Tibial nerve (tissue), 4 donors: ENCODE data around the gene SFMBT2. TPM values are rescaled to one million over a fixed set of nuclear protein-coding genes. Genes with fewer than 3 reads are reported as not detected.

ENCODE experiments used
- DNase-seq, 2 donors: peaks; one replicate each; pipeline ENCODE4 v3.0.0-alpha.2; 2019; ENCODE audit warnings: low spot score in 2 of 2
- H3K27ac ChIP-seq, 4 donors: fragments of 200-600 bp; sonication (generic) in 3 of 4; one replicate each; pipeline ENCODE4 v1.5.1; 2017 to 2019; ENCODE audit warnings: mild to moderate bottlenecking in 1 of 4
- H3K27me3 ChIP-seq, 2 donors: fragments of 200-600 bp; sonication (generic) in 1 of 2; one replicate each; pipeline versions ENCODE4 v1.5.1 to v1.6.0; 2017 to 2019
- H3K36me3 ChIP-seq, 3 donors: fragments of 200-600 bp; sonication (generic); one replicate each; pipeline ENCODE4 v1.5.1; 2018 to 2019
- H3K4me1 ChIP-seq, 4 donors: fragments of 200-600 bp; sonication (generic) in 3 of 4; one replicate each; pipeline ENCODE4 v1.5.1; 2017 to 2019
- H3K4me3 ChIP-seq, 4 donors: fragments of 200-600 bp; sonication (generic) in 3 of 4; one replicate each; pipeline ENCODE4 v1.5.1; 2017 to 2019; ENCODE audit warnings: mild to moderate bottlenecking in 1 of 4, moderate library complexity in 1 of 4
- H3K9me3 ChIP-seq, 4 donors: fragments of 200-600 bp; sonication (generic) in 3 of 4; one replicate each; pipeline ENCODE4 v1.5.1; 2017 to 2019
- EP300 ChIP-seq, 2 donors: sonication (generic); formaldehyde crosslinking; IDR thresholded peaks; one replicate each; pipeline ENCODE4 v1.6.1; 2017; ENCODE audit warnings: antibody characterized with exemption in 2 of 2, mild to moderate bottlenecking in 1 of 2
- POLR2A ChIP-seq, 2 donors: fragments of 450-650 bp; IDR thresholded peaks; one replicate each; pipeline ENCODE4 v1.6.1; 2017; ENCODE audit warnings: antibody characterized with exemption in 2 of 2, mild to moderate bottlenecking in 2 of 2, moderate library complexity in 2 of 2
- WGBS, 2 donors: methylation state at CpG; one replicate each; pipeline ENCODE4 v1.1.5; 2018; 5-methylcytosine and 5-hydroxymethylcytosine counted together
- total RNA-seq, 4 donors: library from RNA; depleted of rRNA; stranded (reverse); fragments of >200 nt; gene quantifications; one replicate each; pipeline ENCODE4 v1.1.0, GENCODE V29; 2016
- TF ChIP-seq, protein P1 (sequence below), 5 experiments: fragments of 200-600 bp in 3 of 5; fragments of 450-650 bp in 2 of 5; sonication (generic) in 3 of 5; IDR thresholded peaks; one replicate each; pipeline ENCODE4 v1.5.1; 2016 to 2019; ENCODE audit warnings: antibody characterized with exemption in 5 of 5, mild to moderate bottlenecking in 3 of 5, moderate library complexity in 2 of 5

The SFMBT2 gene
- total RNA-seq, 4 donors from 2014 or later, result 10.2 to 24.0 (median 15.4) TPM

DNA sequence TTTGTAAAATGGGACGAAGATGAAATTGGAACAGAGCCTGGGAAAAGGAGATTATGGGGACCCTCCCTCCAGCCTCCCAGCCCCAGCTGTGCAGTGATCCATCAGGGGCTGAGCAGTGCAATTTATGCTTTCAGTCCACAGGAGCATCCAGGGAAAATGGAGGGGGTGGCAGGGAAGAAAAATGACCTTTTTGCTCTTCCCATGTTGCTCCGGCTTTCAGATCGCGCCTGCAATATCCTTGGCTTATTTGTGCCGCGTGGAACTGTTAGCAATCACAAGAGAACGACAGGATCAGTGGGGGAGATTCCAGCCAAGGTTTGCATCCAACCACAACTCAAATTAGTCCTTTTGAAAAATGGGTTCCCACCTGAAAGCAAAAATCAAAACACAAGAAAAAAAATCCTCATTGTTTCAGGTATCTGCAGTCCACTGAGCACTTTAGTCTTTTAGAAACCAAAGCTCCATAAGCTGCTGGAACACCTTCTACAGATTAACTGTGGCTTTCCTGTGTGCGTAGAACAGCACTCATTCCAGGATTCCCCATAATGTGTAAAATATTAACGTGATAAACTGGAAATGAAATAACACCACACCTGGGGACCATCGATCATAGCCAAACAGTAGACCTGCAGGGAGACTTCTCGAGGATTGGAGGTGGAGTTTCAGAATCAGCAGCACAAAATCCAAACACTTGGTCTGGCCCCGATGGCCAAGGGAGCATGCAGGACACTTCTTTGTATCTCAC, 30.7 kb upstream of the SFMBT2 start:
- Histone ChIP-seq H3K4me1 (peaks cover 0 to 29% (median 0%) of the 10 kb centered on the region in 4 donors), H3K4me3 (no peak overlapping the region), H3K27me3 (peaks cover 0 to 22% of the 10 kb centered on the region in 2 donors), H3K27ac (no peak overlapping the region), H3K36me3 (no peaks in the 10 kb centered on the region), H3K9me3 (no peaks in the 10 kb centered on the region)
- TF ChIP-seq EP300 (IDR thresholded peaks at IDR 0.05) (no peak), POLR2A (IDR thresholded peaks at IDR 0.05) (no peak)
- TF ChIP-seq, protein P1, sequence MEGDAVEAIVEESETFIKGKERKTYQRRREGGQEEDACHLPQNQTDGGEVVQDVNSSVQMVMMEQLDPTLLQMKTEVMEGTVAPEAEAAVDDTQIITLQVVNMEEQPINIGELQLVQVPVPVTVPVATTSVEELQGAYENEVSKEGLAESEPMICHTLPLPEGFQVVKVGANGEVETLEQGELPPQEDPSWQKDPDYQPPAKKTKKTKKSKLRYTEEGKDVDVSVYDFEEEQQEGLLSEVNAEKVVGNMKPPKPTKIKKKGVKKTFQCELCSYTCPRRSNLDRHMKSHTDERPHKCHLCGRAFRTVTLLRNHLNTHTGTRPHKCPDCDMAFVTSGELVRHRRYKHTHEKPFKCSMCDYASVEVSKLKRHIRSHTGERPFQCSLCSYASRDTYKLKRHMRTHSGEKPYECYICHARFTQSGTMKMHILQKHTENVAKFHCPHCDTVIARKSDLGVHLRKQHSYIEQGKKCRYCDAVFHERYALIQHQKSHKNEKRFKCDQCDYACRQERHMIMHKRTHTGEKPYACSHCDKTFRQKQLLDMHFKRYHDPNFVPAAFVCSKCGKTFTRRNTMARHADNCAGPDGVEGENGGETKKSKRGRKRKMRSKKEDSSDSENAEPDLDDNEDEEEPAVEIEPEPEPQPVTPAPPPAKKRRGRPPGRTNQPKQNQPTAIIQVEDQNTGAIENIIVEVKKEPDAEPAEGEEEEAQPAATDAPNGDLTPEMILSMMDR (IDR thresholded peaks at IDR 0.05), result no peak
- WGBS, 2 donors, result 77% methylated on average over 12 of the region's 12 CpGs
- DNase-seq, result no peak

DNA sequence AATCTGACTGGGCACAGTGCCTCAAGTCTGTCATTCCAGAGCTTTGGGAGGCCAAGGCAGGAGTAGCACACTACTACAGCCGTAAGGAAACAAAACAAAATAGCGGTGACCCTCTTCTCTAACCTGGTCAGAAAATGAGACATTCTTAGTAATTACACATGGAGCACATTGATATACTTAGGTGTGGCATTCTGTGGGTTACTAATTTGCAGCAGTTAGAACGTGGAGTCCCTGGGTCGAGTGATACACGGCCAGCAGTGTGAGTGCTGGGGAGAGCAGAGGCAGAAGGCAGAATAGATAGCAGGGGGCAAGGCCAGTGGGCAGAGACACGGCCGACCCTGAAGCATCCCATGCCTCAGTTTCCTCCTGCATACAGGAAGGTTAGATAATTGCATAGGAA, 28.9 kb upstream of the SFMBT2 start:
- 70 to 79% methylated on average over 7 of the region's 7 CpGs for WGBS, 2 donors
- no peak overlapping the region for H3K4me3 ChIP-seq
- H3K9me3 ChIP-seq, result no peaks in the 10 kb centered on the region
- no peak overlapping the region for H3K27ac ChIP-seq
- no peak for DNase-seq
- peaks cover 0 to 23% (median 0%) of the 10 kb centered on the region in 4 donors for H3K4me1 ChIP-seq
- H3K27me3 ChIP-seq, result peaks cover 0 to 23% of the 10 kb centered on the region in 2 donors
- TF ChIP-seq POLR2A (IDR thresholded peaks at IDR 0.05) (no peak), EP300 (IDR thresholded peaks at IDR 0.05) (no peak)
- TF ChIP-seq, protein P1 (IDR thresholded peaks at IDR 0.05), result no peak
- H3K36me3 ChIP-seq, result no peaks in the 10 kb centered on the region

DNA sequence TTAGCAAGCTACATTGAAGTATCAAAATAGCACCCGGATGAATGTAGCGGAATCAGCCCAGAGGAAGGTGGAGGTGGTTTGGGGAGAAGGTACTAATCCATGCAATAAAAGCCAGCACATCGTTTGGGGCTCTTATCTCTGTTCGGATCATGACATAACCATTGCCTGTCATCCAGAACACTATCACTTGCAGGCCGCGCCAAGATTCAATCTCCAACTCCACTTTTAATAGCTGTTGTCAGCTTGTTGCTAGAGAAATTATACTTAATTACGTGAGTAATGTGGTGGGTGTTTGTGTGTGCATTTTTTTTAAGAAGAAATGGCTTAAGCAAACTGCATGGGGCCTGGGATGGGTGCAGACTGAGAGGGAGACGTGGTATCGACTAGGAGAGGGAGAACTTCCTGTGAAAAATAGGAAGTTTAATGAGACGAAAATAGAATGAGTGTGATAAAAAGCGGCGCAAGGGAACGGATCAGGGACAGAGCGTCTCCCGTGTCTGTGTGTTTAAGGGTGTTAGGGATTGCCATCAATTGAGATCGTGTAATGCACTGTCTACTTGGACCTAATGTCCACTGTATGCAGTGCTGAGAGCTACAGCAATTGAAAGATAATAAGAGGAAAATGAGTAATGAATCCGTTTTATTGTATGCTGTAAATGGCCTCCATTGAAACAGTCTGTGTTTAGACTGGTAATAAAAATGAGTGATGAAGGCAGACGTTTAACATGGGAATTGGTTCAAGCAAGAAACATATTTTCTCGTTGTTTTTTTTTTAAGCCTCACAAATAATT, 27.6 kb upstream of the SFMBT2 start:
- no peaks in the 10 kb centered on the region for H3K36me3 ChIP-seq
- H3K9me3 ChIP-seq, result no peaks in the 10 kb centered on the region
- DNase-seq, result no peak
- H3K27me3 ChIP-seq, result peaks cover 0 to 35% of the 10 kb centered on the region in 2 donors
- H3K4me1 ChIP-seq, result peaks cover 0 to 18% (median 0%) of the 10 kb centered on the region in 4 donors
- H3K27ac ChIP-seq, result no peak overlapping the region
- no peak overlapping the region for H3K4me3 ChIP-seq
- TF ChIP-seq, protein P1 (IDR thresholded peaks at IDR 0.05), result no peak
- TF ChIP-seq EP300 (IDR thresholded peaks at IDR 0.05) (no peak), POLR2A (IDR thresholded peaks at IDR 0.05) (no peak)
- WGBS, 2 donors, result 37 to 42% methylated on average over 19 of the region's 19 CpGs

DNA sequence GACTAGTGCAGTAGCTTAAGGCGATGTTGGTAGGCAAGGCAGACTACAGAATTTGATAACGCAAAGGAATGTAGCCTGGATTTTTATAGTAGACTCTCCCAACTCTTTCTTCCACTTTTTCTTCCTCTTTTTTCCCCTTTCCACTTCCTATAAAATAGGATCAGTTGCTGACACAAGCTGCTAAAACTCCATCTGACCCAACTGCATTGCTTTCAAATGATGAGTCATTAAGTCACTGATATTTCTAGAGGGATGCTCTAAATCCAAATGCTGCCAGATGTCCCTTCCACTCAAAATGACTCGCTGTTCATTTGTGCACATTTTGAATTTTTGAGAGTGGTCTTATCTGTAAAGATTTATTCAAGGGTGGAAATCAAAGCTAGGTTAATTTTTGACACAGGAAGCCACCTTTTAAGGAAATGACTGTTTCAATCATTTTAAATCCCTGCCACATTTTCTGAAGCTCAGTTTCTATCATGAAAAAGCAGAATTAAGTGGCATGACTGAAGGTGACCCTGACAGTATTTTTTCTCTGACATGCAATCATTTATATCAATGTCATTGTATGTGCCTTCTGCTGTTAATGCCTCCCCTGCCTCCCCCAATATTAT, 25.8 kb upstream of the SFMBT2 start:
- WGBS, 2 donors, result 85 to 86% methylated on average over 3 of the region's 3 CpGs
- TF ChIP-seq, protein P1 (IDR thresholded peaks at IDR 0.05), result no peak
- TF ChIP-seq EP300 (IDR thresholded peaks at IDR 0.05) (peak in 1 of 2 donors; percentile 25), POLR2A (IDR thresholded peaks at IDR 0.05) (no peak)

More for the DNA sequence above, 25.8 kb upstream of the SFMBT2 start:
- H3K27ac ChIP-seq, result no peak overlapping the region
- H3K27me3 ChIP-seq, result peaks cover 0 to 40% of the 10 kb centered on the region in 2 donors
- no peaks in the 10 kb centered on the region for H3K9me3 ChIP-seq
- H3K4me3 ChIP-seq, result no peak overlapping the region
- no peaks in the 10 kb centered on the region for H3K36me3 ChIP-seq
- DNase-seq, result no peak
- peaks cover 0 to 18% (median 0%) of the 10 kb centered on the region in 4 donors for H3K4me1 ChIP-seq
